Medulla oblongata (tissue), 1 donor: ENCODE data around the gene CTCF.

ENCODE experiments used
- DNase-seq: peaks from one replicate; pipeline ENCODE4 v3.0.0-alpha.2; 2015; ENCODE audit errors: extremely low spot score

CTCF gene

DNA sequence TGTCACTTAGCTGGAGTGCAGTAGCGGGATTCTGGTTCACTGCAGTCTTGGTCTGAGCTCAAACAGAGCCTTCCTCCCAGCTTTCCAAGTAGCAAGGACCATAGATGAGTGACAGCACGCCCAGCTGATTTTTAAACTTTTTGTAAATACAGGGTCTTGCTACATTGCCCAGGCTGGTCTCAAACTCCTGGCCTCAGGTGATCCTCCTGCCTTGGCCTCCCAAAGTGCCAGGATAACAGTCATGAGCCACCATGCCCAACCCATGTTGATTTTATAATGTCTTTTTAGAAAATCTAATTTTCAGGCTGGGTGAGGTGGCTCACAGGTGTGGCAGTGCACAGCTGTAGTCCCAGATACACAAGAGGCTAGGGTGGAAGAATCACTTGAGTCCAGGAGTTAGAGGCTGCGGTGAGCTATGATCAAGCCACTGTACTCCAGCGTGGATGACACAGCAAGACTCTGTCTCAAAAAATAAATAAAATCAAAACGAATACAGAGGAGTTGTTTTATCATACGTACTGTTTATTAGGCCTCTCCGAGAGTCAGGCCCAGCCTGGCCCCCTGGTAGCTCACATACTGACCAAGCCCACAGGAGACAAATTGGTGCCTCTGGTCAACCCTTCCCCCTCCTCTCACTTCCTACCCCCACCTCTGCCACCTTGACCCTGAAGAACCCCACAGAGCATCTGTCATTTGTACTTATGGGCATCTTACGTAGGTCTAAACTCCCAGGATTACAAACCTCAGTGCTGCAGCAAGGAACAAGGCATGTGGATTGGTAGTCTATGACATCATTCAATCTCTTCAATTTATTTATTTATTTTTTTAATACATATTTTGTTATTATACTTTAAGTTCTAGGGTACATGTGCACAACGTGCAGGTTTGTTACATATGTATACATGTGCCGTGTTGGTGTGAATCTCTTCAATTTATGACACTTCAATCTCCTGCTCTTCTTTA, 117.9 kb downstream of the CTCF start:
- DNase-seq = no peak

DNA sequence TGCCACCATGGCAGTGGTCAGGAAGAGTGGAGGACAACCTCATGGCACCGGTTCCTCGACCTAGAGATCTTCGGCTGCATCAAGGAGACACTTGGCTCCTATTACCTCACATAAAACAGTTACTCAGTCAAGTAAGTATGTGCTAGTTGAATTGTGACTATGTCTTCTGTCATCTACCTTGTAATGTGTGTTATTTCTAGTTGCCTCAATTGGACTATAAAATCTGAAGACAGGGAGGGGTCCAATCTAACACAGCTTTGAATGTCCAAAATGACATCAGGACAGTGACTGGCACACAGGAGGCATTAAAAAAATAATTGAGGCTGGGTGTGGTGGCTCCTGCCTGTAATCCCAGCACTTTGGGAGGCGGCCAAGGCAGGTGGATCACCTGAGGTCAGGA, 121.4 kb downstream of the CTCF start:
- DNase-seq = no peak

DNA sequence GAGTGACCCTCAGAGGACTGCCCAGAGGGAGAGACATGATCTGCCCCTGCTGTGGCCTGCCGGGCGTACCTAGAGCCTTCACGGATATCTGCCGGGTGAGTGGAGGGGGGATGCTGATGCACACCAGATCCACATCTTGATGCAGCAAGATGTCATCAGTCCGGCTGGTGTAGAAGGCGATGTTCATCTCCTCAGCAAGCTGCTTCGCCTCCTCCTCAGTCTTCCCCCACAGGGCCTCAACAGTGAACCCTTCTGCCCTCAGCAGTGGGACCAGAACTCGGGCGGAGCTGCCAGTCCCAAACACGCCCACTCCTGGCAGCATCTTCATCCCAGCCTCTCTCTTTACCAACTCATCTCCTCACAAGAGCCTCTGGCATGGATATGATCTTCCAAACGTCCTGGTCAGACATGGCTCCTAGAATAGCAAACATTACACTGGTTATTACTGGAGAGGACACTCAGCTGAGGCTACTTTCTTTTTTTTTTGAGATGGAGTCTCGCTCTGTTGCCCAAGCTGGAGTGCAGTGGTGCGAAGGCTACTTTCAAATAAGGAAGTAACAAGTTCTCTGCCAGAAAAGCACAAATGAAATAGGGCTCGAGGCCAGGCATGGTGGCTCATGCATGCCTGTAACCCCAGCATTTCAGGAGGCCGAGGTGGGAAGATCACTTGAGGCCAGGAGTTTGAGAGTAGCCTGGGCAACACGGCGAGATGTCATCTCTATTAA, 123.2 kb downstream of the CTCF start:
- no peak for DNase-seq
